NT2/D1 (cell line): ENCODE measurements around the gene RPF1.
A peak's percentile ranks its signal among the peaks of the same experiment; 100 is the strongest.

Source experiments
- SUZ12 ChIP-seq: IDR thresholded peaks from 2 replicates; pipeline ENCODE4 v1.6.1; 2011; ENCODE audit not compliant: insufficient read length, insufficient read depth; ENCODE audit errors: extremely low read depth
- YY1 ChIP-seq: IDR thresholded peaks from 2 replicates; pipeline ENCODE4 v1.6.1; 2011; ENCODE audit not compliant: insufficient read length, insufficient read depth
- ZNF274 ChIP-seq: IDR thresholded peaks from 2 replicates; pipeline ENCODE4 v1.6.1; 2011; ENCODE audit warnings: mild to moderate bottlenecking, low read depth, low read length

DNA sequence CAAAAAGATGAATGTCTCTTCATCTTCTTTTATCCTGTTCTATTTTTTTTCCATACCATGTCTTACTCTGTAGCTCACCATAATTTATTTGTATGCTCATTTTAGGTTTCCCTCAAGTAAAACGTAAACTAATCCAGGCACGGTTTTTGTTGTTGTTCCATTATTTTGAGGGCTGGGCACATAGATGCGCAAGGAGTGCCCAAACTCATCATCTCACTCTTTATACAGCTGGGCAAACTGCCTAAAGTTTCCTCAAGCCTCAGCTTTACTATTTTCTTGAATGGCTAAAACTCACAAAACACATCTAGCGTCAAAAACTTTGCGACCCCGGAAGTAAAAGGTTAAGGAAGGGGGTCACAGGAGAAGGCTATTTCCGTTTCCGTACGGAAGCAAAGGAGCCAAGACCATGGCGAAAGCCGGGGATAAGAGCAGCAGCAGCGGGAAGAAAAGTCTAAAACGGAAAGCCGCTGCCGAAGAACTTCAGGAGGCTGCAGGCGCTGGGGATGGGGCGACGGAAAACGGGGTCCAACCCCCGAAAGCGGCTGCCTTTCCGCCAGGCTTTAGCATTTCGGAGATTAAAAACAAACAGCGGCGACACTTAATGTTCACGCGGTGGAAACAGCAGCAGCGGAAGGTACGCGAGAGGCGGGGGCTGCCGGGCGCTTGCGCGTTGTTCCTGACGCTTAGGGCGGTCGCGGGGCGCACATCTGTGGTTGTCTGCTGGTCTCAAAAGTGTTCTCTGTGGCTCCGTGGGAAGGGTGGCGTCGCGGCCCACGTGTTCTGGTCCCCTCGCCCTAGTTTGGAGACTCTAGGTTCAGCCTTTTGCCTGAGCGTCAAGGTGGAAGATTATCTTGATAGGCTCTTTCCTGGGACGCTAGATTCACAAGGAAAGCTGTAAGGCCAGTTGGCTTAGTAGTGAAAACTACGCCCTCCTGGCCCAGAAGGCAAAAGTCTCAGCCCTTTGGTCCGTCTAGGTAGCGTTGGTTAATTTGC is at the start of gene RPF1:
- TF ChIP-seq ZNF274 (no peak), YY1 (peak; percentile 29), SUZ12 (no peak)
